Measurements from ENCODE around the gene GYS2. TPM values are rescaled to one million over a fixed set of nuclear protein-coding genes. Genes with fewer than 3 reads are reported as not detected.
A peak's percentile ranks its signal among the peaks of the same experiment; 100 is the strongest.

GYS2 gene
- total RNA-seq (under 1 TPM in 2 of 5 experiments, not detected in 3; 0.12 to 0.27 TPM), polyA plus RNA-seq (not detected), total RNA-seq (not detected)

GRCh38 chr12:21604245-21605101 lies at the start of gene GYS2:
Gene GYS2 (minus strand): TSS chr12:21604847. CDS start chr12:21604592, 255 bp downstream.
- ATAC-seq (no peak), DNase-seq (no peak)
- Histone ChIP-seq H3K4me1 (ENCODE audit: control insufficient read depth in 2 of 2, insufficient read depth in 2 of 2, low read length in 2 of 2) (peaks cover 0 to 6% of the 10 kb centered on the region in 2 donors), H3K27ac (ENCODE audit: low read depth, low read length) (no peak within 1 kb of the TSS), H3K36me3 (ENCODE audit: control insufficient read depth in 2 of 3, insufficient read depth in 3 of 3, low read length in 3 of 3) (no peaks in the 10 kb centered on the region), H3K9me3 (ENCODE audit: control insufficient read depth in 2 of 3, low read length in 3 of 3) (no peaks in the 10 kb centered on the region), H3K27me3 (ENCODE audit: control insufficient read depth in 2 of 2, insufficient read depth in 2 of 2, low read length in 2 of 2) (no peaks in the 10 kb centered on the region), H3K4me3 (ENCODE audit: low read length) (no peak within 1 kb of the TSS)
- Mint-ChIP-seq H3K4me3 (no peak within 1 kb of the TSS), H3K27ac (no peak within 1 kb of the TSS), H3K4me1 (no peaks in the 10 kb centered on the region), H3K27me3 (peaks cover 0 to 15% (median 0%) of the 10 kb centered on the region in 5 donors), H3K36me3 (no peaks in the 10 kb centered on the region), H3K9me3 (peaks cover 0 to 1% (median 0%) of the 10 kb centered on the region in 11 donors)
- POLR2A ChIA-PET: interaction anchor here (0.7 to 1.5 kb wide), 3 partner anchors 49 to 77 kb away, joined by 3 to 4 read pairs (median 3); no protein-coding TSS in a partner anchor
- intact Hi-C loops (cut with micrococcal nuclease): loop anchor here in 1 of 2 donors (5.0 to 10.0 kb wide), 5 partner anchors 38 to 858 kb away; partner anchors contain the start of gene PYROXD1
- CTCF ChIA-PET: interaction anchor here (0.6 to 2.2 kb wide), 4 partner anchors 42 to 144 kb away, joined by 3 to 9 read pairs (median 7); no protein-coding TSS in a partner anchor

GRCh38 chr12:21651821-21652220 lies 47.2 kb upstream of the GYS2 start:
- H3K4me3 Mint-ChIP-seq: peak overlapping the region in 9 of 10 donors; percentile 12 to 99 (median 72)
- DNase-seq: no peak
- ChIA-PET CTCF (interaction anchor here (0.9 to 2.8 kb wide), 4 partner anchors 12 to 43 kb away, joined by 3 to 10 read pairs (median 4); no protein-coding TSS in a partner anchor), POLR2A (interaction anchor here (0.7 to 14.1 kb wide), 11 partner anchors 8 to 483 kb away, joined by 3 to 242 read pairs (median 3); partner anchors contain the start of gene SPX)
- peaks cover 0 to under 1% (median 0%) of the 10 kb centered on the region in 11 donors for H3K9me3 Mint-ChIP-seq
- peak overlapping the region in 6 of 9 donors; percentile 15 to 84 (median 37) for H3K27ac Mint-ChIP-seq
- H3K27me3 ChIP-seq (ENCODE audit: control insufficient read depth in 2 of 2, insufficient read depth in 2 of 2, low read length in 2 of 2): no peaks in the 10 kb centered on the region
- no peak overlapping the region for H3K27ac ChIP-seq (ENCODE audit: low read depth, low read length)
- H3K9me3 ChIP-seq (ENCODE audit: control insufficient read depth in 2 of 3, low read length in 3 of 3): no peaks in the 10 kb centered on the region
- H3K4me3 ChIP-seq (ENCODE audit: low read length): no peak overlapping the region
- no peak for ATAC-seq
- peaks cover 25 to 85% (median 66%) of the 10 kb centered on the region in 5 donors for H3K36me3 Mint-ChIP-seq
- H3K27me3 Mint-ChIP-seq: no peaks in the 10 kb centered on the region
- peaks cover 12 to 60% (median 31%) of the 10 kb centered on the region in 3 experiments for H3K36me3 ChIP-seq (ENCODE audit: control insufficient read depth in 2 of 3, insufficient read depth in 3 of 3, low read length in 3 of 3)
- peaks cover 18 to 84% of the 10 kb centered on the region in 2 donors for H3K4me1 ChIP-seq (ENCODE audit: control insufficient read depth in 2 of 2, insufficient read depth in 2 of 2, low read length in 2 of 2)
- intact Hi-C loops (cut with micrococcal nuclease): loop anchor here in 1 of 2 donors (1.0 kb wide), 1 partner anchor 10 kb away; no protein-coding TSS in a partner anchor
- peaks cover 71 to 92% (median 90%) of the 10 kb centered on the region in 7 donors for H3K4me1 Mint-ChIP-seq

- ChIA-PET POLR2A (interaction anchor here (0.8 to 14.1 kb wide), 8 partner anchors 8 to 484 kb away, joined by 3 to 242 read pairs (median 11); no protein-coding TSS in a partner anchor), CTCF (interaction anchor here (2.8 kb wide), 1 partner anchor 42 kb away, joined by 10 read pairs; no protein-coding TSS in a partner anchor)
- Histone ChIP-seq H3K27ac (ENCODE audit: low read depth, low read length) (peak overlapping the region; percentile 8), H3K9me3 (ENCODE audit: control insufficient read depth in 2 of 3, low read length in 3 of 3) (no peaks in the 10 kb centered on the region), H3K36me3 (ENCODE audit: control insufficient read depth in 2 of 3, insufficient read depth in 3 of 3, low read length in 3 of 3) (peaks cover 15 to 67% (median 34%) of the 10 kb centered on the region in 3 experiments), H3K27me3 (ENCODE audit: control insufficient read depth in 2 of 2, insufficient read depth in 2 of 2, low read length in 2 of 2) (no peaks in the 10 kb centered on the region), H3K4me1 (ENCODE audit: control insufficient read depth in 2 of 2, insufficient read depth in 2 of 2, low read length in 2 of 2) (peaks cover 16 to 90% of the 10 kb centered on the region in 2 donors), H3K4me3 (ENCODE audit: low read length) (peak overlapping the region; percentile 1)
- Mint-ChIP-seq H3K9me3 (no peaks in the 10 kb centered on the region), H3K36me3 (peaks cover 24 to 88% (median 65%) of the 10 kb centered on the region in 5 donors), H3K4me3 (peak overlapping the region; percentile 28 to 89 (median 68)), H3K27ac (peak overlapping the region; percentile 7 to 84 (median 73)), H3K4me1 (peaks cover 71 to 99% (median 94%) of the 10 kb centered on the region in 7 donors), H3K27me3 (no peaks in the 10 kb centered on the region)
- ATAC-seq (no peak), DNase-seq (no peak)
- intact Hi-C loops (cut with micrococcal nuclease): loop anchor here in 1 of 2 donors (1.0 kb wide), 1 partner anchor 9 kb away; no protein-coding TSS in a partner anchor
Measured at GRCh38 chr12:21650997-21651396, 46.4 kb upstream of the GYS2 start.

- Histone ChIP-seq H3K36me3 (ENCODE audit: control insufficient read depth in 2 of 3, insufficient read depth in 3 of 3, low read length in 3 of 3) (peaks cover 27 to 75% (median 34%) of the 10 kb centered on the region in 3 experiments), H3K27me3 (ENCODE audit: control insufficient read depth in 2 of 2, insufficient read depth in 2 of 2, low read length in 2 of 2) (no peaks in the 10 kb centered on the region), H3K27ac (ENCODE audit: low read depth, low read length) (no peak overlapping the region), H3K4me1 (ENCODE audit: control insufficient read depth in 2 of 2, insufficient read depth in 2 of 2, low read length in 2 of 2) (peaks cover 2 to 83% of the 10 kb centered on the region in 2 donors), H3K9me3 (ENCODE audit: control insufficient read depth in 2 of 3, low read length in 3 of 3) (no peaks in the 10 kb centered on the region), H3K4me3 (ENCODE audit: low read length) (no peak overlapping the region)
- peak overlapping the region in 7 of 10 donors; percentile 0 to 89 (median 50) for H3K4me3 Mint-ChIP-seq
- H3K9me3 Mint-ChIP-seq: no peaks in the 10 kb centered on the region
- POLR2A ChIA-PET: interaction anchor here (0.7 to 14.1 kb wide), 6 partner anchors 9 to 33 kb away, joined by 3 to 242 read pairs (median 18); partner anchors contain the start of gene LDHB
- DNase-seq (no peak), ATAC-seq (no peak)
- intact Hi-C loops (cut with micrococcal nuclease): loop anchor here in 1 of 2 donors (1.0 kb wide), 1 partner anchor 8 kb away; the partner anchor contains the start of gene LDHB
- H3K27ac Mint-ChIP-seq: peak overlapping the region in 6 of 9 donors; percentile 12 to 88 (median 64)
- CTCF ChIA-PET: interaction anchor here (0.6 to 2.8 kb wide), 5 partner anchors 27 to 366 kb away, joined by 3 to 10 read pairs (median 3); no protein-coding TSS in a partner anchor
- H3K27me3 Mint-ChIP-seq: no peaks in the 10 kb centered on the region
- peaks cover 66 to 100% (median 96%) of the 10 kb centered on the region in 7 donors for H3K4me1 Mint-ChIP-seq
- peaks cover 32 to 91% (median 65%) of the 10 kb centered on the region in 5 donors for H3K36me3 Mint-ChIP-seq
Measured at GRCh38 chr12:21649034-21649433, 44.4 kb upstream of the GYS2 start.

- H3K4me3 ChIP-seq (ENCODE audit: low read length): no peak overlapping the region
- Mint-ChIP-seq H3K27ac (peak overlapping the region in 8 of 9 donors; percentile 12 to 88 (median 67)), H3K4me3 (peak overlapping the region in 5 of 10 donors; percentile 5 to 89 (median 19)), H3K36me3 (peaks cover 37 to 92% (median 65%) of the 10 kb centered on the region in 5 donors), H3K27me3 (no peaks in the 10 kb centered on the region), H3K9me3 (no peaks in the 10 kb centered on the region), H3K4me1 (peaks cover 67 to 100% (median 96%) of the 10 kb centered on the region in 7 donors)
- DNase-seq (no peak), ATAC-seq (no peak)
- no peaks in the 10 kb centered on the region for H3K27me3 ChIP-seq (ENCODE audit: control insufficient read depth in 2 of 2, insufficient read depth in 2 of 2, low read length in 2 of 2)
- H3K4me1 ChIP-seq (ENCODE audit: control insufficient read depth in 2 of 2, insufficient read depth in 2 of 2, low read length in 2 of 2): peaks cover 0 to 85% of the 10 kb centered on the region in 2 donors
- peaks cover 29 to 77% (median 29%) of the 10 kb centered on the region in 3 experiments for H3K36me3 ChIP-seq (ENCODE audit: control insufficient read depth in 2 of 3, insufficient read depth in 3 of 3, low read length in 3 of 3)
- intact Hi-C loops (cut with micrococcal nuclease): no loop called here
- no peaks in the 10 kb centered on the region for H3K9me3 ChIP-seq (ENCODE audit: control insufficient read depth in 2 of 3, low read length in 3 of 3)
- POLR2A ChIA-PET: interaction anchor here (0.7 to 14.1 kb wide), 9 partner anchors 9 to 35 kb away, joined by 3 to 242 read pairs (median 8); partner anchors contain the start of gene LDHB
- CTCF ChIA-PET: interaction anchor here (0.6 to 1.6 kb wide), 5 partner anchors 28 to 35 kb away, joined by 3 to 4 read pairs (median 3); no protein-coding TSS in a partner anchor
- H3K27ac ChIP-seq (ENCODE audit: low read depth, low read length): peak overlapping the region; percentile 16
Measured at GRCh38 chr12:21648378-21648777, 43.7 kb upstream of the GYS2 start.

All from naive thymus-derived CD4-positive, alpha-beta T cell (primary cell).